Superior temporal gyrus (tissue), 1 donor: ENCODE results near the gene KRT32.

Experiments
- DNase-seq: peaks from one replicate; pipeline ENCODE4 v3.0.0-alpha.2; 2016; ENCODE audit errors: extremely low spot score

Gene KRT32

DNA sequence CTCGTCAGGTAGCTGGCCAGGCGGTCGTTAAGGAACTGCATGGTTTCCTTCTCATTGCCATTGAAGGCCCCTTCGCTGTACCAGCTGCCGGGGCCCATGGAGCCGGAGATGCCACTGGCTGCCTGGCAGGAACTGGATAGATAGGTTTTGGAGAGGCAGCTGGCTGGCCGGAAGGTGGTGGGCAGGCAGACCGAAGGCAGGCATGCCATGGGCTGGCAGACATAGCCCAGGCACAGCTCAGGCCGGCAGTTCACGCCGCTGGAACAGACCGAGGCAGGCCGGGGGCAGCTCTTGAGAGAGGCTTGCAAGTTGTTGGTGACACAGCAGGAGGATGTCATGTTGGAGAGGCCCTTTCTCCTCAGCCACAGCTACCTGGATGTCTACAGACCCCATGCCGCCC, at the start of gene KRT32:
TSS of gene KRT32 (minus strand) at position 399 of the 400 bp plus-strand sequence. CDS start at position 338, 61 bp downstream.
- DNase-seq = no peak

DNA sequence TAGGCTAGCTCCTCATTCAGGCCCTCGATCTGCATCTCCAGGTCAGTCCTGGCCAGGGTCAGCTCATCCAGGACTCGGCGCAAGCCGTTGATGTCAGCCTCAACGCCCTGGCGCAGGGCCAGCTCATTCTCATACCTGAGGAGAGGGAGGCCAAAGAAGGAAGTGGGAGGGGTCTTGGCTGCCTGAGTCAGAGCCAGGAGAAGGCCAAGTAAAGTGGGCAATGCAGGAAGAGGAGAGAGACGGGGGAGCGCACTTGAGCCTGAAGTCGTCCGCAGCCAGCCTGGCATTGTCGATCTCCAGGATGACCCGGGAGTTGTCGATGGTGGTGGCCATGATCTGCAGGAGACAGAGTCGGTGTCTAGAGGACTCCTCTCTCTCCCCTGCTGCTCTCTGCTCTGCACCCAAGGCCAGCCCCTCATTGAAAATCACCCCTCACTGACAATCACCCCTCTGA, 49.7 kb upstream of the KRT32 start:
- no peak for DNase-seq

DNA sequence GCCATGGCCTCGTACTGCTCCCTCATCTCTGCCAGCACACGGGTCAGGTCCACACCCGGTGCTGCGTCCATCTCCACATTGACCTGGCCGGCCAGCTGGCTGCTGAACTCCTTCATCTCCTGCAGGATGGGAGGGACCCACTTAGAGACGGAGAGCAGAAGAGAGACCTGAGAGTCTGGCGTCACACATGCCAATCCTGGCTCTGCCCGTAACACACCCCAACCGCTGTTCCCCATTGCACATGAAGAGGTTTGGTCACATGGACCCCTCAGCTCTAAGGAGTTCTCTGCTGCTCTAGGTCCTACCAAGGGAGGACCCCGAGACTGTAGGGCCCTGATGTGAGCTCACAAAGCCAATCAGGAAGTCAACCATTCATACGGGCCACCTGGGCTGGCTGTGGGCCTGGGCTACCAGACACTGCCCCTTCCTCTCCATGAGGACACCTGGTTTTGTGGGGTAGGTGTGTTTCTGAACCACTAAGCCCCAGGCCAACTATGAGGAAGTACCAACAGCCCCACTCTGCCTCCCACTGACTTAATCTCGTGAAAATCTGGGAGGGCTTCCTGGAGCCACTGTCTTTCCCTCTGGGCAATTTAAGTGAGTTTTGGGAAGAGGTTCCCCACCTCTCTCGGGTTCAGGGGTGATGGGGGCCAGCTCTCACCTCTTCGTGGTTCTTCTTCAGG, 49.1 kb upstream of the KRT32 start:
- DNase-seq = no peak

DNA sequence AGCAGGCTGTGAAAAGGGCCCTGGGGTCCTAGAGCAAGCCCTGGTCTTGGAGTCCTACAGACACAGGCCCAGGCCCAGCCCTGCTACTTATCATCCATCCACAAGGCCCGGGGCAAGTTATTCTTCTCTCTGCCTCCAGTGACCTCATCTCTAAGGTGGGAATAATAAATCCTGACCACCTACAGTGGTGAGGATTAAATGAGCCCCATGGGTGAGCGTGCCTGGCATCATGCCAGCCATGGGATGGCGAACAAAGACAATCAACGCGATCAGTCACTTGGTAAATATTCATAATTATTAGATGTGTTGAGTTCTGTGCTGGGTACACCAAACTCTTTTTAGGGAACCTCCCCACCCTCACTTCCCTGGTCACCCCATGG, 46.0 kb upstream of the KRT32 start:
- DNase-seq = no peak

DNA sequence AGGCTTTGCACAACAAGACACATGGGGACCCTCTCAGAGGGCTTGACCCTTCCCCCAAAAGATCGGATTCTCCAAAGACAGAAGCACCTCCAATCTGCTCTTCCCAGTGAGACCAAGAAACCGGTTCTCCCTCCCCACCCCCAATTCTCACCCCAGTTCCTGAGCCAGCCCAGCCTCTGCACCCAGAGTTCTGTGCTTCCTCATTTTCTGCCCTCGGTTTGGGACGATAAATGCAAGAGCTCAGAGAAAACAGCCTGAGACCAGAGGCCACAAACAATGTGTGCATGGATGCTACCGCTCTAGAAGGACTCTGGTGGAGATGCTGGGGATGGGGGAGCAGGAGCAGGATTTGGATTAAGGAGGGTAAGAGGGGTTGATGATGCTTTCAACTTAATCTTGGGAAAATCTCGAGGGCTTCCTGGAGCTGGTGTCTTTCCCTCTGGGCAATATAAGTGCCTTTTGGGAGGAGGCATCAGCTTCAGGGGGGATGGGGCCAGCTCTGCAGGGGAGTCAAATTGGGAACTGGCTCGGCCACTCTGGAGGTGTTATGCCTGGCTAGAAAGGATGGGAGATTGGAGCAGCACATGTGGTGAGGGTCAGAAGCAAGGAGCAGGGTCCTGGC, 45.5 kb upstream of the KRT32 start:
- no peak for DNase-seq

DNA sequence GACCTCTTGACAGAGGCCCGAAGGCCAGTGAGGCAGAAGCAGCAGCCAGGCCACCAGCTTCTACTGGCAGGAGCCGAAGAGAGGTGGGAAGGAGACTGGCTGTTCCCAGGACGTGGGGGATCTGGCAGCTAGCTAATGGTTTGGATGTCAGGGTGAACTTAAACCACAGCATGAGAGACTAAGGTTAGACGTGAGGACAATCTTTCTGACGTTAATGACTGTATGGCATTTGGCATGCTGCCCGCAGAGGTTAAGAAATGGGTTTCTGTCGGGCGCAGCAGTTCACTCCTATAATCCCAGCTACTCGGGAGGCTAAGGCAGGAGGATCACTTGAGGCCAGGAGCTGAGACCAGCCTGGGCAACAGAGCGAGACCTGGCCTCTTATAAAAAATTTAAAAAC, 44.5 kb upstream of the KRT32 start:
- no peak for DNase-seq

DNA sequence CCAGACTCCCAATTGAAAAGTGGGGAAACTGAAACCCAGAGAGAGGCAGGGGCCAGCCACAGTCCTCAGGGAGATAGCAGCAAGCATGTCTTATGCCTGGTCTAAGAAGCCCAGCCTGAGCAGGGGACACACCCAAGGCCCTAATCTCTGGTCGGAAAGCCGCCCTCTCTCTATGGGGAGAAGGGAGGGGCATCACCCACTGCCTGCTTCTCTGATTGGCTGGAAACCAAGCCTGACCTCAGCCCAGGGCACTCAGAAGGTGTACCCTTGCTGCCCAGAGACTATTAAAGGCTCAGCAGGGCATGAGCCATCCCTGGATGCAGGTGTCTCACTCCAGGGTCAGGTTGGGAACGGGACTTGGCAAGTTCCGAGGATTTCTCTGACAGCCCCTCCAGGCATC, 43.9 kb upstream of the KRT32 start:
- no peak for DNase-seq

DNA sequence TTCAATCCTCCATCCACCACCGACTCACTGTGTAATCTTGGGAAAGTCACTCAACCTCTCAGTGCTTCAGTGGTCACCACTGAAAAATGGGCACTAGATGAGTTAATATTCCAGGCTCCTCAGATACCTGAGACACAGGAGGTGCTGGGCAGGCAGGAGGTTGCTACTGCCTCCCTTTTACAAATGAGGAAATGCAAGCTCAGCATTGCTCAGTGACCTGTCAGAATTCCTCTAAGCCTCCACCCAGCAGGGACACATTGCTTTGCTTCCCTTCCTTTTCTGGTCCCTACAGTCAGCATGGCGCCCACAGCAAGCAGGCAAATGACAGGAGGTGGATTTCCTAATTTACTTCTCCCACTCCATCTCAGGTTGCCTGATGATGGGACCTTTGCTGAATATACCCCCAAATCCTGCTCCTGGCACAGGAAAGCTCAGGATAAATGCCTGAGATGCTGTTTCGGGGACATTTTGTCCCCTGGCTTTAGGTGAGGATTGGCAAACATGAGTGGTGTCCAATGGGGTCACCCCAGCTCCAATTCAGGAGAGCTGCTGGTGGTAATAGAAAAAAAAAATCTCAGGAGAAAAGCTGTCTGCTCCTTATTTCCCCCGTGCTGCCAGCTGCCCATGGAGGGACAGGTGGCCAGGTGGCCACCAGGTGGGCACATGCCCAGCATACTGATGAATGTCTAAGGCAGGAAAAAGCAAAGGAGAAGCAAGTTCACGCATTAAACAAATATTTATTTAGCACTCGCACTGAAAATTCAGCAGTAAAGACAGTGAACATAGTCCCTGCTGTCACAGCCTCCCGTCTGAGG, 43.3 kb upstream of the KRT32 start:
- DNase-seq = no peak

DNA sequence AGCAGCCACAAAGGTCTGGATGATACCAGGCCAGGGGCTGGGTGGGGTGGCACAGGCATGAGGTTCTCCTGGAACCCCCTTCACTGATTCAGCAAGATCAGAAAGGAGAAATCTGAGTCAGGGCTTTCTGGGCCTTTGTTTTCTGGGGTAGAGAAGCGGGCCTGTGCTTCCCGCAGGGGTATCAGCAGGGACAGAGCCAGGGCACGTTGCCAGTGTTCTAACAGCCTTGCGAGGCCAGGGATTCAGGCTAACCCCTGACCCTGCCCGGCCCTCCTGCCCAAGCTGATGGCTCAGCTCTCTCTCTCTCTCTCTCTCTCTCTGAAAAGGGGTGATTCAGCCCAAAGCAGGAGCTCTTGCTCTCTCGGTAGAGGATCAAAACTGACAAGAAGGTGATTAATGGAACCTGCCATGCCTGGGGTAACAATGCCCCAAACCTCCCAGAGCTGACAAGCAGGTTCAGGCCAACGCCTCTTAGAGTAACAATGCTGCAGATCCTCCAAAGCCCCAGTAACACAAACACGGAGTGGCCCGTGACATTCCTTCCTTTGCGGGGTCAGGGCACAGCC, 40.2 kb upstream of the KRT32 start:
- no peak for DNase-seq

DNA sequence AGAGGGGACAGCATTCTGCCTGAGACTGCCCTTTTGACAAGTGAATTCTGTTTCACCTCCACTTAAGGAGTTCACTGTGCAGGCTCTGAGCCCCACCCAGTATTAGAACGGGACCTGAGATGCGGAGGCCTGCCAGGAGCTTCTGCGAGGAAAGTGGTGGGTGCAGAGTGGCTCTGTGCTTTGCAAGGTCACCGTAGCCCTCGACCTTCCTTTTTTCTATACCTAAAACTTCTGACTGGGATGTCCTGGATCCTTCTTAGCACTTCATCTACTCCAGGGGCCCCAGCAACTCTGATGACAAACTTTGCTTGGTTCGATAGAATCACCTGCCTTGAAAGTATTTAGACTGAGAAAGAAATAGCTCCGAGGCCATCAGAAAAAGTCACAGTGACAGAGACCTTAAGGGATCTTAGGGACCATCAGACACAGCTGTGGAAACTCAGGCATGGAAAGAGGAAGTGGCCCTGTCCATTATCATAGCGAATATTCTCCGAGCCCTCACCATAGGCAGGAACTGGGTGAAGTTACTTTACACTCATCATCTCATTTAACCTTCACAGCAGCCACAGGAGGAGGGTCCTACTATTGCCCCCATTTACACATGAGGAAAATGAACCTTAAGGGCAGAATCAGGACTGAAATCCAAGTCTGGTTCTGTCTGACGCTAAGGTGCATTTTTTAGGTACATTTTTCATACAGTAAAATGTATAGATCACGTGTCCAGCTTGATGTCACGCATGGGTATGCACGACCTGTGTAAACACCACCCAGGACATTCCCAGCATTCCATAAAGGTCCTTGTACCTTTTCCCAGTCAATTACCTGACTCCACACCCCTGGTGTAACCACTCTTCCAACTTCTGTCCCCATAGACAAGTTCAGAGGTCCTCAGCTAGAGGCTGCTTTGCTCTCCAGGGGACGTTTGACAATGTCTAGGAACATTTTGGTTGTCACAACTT, 38.9 kb upstream of the KRT32 start:
- DNase-seq = no peak

DNA sequence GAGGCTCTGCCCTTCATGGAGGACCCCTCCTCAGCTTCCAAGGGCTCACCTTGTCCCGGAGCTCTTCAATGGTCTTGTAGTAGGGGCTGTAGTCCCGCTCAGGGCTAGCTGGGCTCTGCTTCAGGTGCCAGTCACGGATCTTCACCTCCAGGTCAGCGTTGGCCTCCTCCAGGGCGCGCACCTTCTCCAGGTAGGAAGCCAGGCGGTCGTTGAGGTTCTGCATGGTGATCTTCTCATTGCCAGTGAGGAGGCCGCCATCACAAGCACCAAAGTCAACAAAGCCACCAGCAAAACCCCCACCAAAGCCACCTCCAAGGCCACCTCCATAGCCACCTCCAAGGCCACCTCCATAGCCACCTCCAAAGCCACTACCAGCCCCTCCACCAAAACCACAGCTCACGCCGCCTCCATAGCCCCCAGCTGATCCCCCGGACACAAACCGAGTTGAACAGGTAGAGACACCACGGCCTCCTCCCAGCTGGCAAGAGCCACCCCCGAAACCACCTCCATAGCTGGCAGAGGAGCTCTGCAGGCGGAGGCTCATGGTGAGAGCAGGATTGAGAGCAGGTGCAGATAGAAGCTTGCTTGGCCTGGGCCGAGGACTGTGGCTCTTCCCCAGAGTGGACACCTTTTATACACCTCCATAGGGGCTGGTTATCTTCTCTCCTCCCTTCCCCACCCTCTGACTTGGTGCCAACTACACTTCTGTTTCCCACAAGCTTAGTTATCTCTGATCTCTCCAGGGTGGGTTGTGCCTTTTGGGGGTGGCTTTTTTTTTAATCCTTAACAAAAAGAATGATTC, 38.0 kb upstream of the KRT32 start, which contains the start of gene KRT13:
TSS of gene KRT13 (minus strand) at position 606 of the 802 bp plus-strand sequence. CDS start at position 544, 62 bp downstream.
- no peak for DNase-seq

DNA sequence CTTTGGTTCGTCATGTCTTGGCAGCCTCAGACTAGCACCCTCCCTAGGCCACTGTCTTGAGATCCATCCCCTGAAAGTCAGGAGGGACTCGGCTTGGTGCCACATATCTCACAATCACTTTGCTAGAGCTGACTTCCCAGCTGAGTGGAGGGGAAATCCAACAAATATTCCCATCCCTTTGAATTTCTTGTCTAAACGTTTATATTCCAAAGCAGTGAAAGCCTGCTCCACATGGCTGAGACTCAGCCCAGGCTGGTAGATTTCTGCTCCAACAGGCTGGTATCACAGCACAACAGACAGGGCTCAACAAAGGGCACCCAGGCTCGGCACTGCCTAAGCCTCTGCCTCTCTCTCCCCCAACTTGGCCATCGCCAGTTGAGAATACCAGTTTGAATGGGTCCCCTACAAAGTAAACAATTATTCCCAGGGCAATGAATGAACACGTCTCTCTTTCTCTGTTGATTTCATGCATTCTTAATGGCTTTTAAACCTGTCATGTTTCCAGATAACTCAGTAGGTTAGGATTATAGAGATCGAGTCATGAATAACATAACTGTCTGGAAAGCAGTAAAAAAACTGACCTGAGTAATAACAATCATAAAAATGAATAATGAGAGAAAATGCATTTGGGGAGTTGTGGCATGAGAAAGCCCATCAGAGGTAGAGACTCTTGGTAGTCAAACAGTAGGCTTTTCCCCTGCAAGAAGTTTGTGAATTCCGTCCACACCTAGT, 37.2 kb upstream of the KRT32 start:
- no peak for DNase-seq

DNA sequence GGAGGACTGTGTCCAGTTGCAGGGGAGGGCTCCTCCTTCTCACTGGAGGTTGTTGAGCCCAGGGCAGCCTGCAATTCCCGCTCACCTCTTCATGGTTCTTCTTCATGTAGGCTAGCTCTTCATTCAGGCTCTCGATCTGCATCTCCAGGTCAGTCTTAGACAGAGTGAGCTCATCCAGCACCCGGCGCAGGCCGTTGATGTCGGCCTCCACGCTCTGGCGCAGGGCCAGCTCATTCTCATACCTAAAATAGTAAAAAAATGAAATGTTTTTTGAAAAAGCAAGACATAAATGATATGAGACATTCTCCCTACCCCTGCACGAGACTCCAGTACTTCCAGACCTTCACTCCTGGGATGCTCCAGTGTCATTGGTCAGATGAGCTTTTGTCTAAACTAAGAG, 36.0 kb upstream of the KRT32 start:
- DNase-seq = no peak

DNA sequence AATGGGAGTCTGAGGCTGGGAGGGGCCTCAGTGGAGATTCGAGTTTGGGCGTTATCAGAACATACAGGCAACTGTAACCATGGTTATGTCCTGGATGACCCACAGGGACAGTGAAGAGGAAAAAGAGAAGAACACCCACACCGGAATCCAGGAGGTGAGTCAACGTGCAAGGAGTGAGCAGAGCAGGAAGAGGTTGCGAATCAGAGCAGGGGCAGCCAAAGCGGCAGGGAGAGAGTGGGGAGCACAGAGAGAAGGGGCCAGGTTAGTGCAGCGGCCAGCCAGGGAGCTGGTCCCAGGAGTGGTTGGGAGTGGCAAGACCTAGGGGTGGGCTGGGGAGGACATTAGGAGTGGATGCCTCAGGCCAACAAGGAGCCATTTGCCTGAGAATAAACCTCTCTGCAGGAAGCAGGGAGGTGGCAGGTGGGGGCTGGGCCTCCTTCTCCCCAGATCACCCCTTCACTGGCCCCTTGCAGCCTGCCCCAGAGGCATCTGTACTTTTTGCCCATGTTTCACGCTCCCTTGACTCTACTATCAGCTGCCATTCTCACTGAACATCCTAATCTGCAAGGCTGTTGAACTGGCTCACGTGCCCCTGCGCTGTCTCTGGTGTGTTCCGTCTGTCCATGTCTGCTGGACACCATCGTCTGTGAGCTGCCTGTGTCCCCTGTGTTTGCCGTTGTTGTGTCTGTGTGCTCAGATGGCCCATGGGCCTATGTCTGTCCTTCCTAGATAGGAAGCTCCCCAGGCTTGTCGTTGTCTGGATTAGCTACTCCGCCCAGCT, 33.1 kb upstream of the KRT32 start:
- DNase-seq = no peak

DNA sequence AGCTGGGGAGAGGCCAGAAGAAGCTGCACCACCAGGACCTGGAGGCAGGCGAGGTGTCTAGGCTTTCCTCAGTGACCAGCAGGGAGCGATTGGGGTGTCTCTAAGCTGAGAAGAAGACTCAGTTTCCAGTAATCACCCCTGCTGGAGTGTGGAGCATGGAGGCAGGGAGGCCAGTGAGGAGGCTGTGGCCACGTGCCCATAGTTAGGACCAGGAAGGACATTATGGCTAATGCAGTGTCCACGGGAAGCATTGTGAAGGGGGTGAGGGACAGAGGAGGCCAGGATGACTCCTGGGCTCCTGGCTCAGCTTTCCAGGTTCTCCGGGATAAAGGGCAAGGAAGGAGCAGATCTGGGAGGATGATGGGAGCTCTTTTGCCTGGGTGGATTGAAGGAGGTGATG, 32.5 kb upstream of the KRT32 start:
- DNase-seq = no peak

DNA sequence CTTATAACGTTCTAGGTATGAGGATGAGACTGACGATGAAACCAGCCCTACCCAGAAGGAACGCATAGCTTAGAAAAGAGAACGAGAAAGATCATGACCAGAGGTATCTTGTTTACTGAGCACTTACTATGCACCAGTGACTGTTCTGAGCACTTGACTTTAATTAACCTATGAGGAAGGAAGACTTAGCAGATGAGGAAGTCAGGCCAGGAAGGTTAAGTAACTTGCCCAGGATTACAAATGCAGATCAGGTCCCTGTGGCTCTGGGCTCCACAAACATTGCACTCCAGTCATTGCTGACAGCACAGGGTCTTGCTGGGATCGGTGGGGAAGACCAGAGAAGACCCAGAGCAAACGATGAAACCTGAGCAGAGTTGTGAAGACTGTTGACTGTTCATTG, 31.1 kb upstream of the KRT32 start:
- DNase-seq = no peak

DNA sequence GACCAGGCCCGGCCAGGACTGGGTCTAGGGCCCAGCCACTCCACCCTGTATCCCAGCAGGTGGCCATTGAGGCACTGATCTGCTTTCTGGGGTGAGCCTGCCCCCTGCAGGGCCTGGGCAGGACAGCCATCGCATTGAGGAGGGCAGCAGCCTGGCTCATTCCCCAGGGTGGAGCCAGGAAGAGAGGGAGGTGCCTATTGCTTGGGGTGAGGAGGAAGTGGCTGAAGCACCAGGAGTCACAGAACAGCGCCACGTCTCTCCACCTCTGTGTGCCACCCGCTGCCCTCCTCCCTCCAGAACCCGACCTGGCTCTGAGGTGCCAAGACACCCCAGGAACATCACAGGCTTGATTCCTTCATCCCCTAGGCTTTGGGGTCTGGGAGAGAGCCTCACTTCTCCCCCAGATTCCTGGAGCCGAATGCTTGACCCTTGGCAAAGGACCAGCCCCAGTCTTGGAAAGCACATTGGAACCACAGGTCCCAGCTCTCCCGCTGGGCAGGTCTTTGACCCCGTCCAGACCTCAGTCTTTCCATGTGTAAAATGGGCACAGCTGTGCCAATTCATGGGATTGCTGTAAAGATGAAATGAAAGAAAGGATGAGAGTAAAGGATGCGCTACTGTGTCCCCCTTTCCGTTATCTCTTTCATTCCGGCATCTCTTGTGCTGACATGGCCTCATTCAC, 29.8 kb upstream of the KRT32 start:
- DNase-seq = no peak

DNA sequence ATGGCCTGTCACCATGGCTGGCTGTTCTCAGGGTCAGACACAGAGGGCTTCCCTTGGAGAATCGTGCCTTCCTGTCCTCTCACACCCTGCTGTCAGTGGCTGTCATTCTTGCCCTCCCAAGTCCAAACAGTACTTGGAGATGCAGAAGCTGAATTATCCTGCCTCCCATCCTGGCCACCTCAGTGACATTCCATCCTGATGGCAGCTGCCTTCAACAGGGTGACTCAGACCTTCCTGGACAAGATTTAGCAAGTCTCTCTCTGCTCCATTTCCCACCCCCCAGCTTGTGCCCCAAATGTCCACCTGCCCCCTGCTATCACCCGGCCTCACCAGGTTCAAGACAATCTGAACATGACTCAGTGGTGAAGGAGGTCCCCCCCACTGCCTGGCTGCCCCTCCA, 27.3 kb upstream of the KRT32 start:
- DNase-seq = no peak
